Hippocampal formation (tissue), 2 donors: ENCODE measurements around the gene SQOR.
"Not testable (repeated sequence)": the region's sequence is repeated elsewhere in the genome, so short reads cannot be mapped to it uniquely, and the experiment has no call there.

Source experiments
- DNase-seq, 2 donors: peaks; one replicate each; lab custom pipeline; 2025; lab: John Stamatoyannopoulos, UW

Gene SQOR

GRCh38 chr15:45631776-45632175 is 3.1 kb upstream of the SQOR start:
- no peak for DNase-seq

GRCh38 chr15:45635191-45635638 is 386 bp downstream of the SQOR start:
- DNase-seq, result peak in 1 of 2 donors; percentile 44

- DNase-seq, result no peak
These were observed 999 bp downstream of the SQOR start for GRCh38 chr15:45635763-45636292.

GRCh38 chr15:45637141-45637540 is 2.3 kb downstream of the SQOR start:
- DNase-seq, result no peak

- peak in 1 of 2 donors; percentile 32 for DNase-seq
These were observed 2.8 kb downstream of the SQOR start for GRCh38 chr15:45637552-45638033.

- no peak for DNase-seq
These were observed 5.8 kb downstream of the SQOR start for GRCh38 chr15:45640616-45641015.

GRCh38 chr15:45641374-45641781 is 6.5 kb downstream of the SQOR start:
- no peak for DNase-seq

GRCh38 chr15:45641999-45642932 is 7.4 kb downstream of the SQOR start:
- DNase-seq, result no peak

- DNase-seq, result no peak
These were observed 9.6 kb downstream of the SQOR start for GRCh38 chr15:45644437-45644836.

GRCh38 chr15:45645026-45645980 is 10.5 kb downstream of the SQOR start:
- no peak for DNase-seq

- no peak for DNase-seq
These were observed 11.4 kb downstream of the SQOR start for GRCh38 chr15:45646220-45646619.

GRCh38 chr15:45647828-45648227 is 13.0 kb downstream of the SQOR start:
- no peak for DNase-seq

GRCh38 chr15:45648521-45649200 is 13.8 kb downstream of the SQOR start:
- no peak for DNase-seq

- DNase-seq, result not testable (repeated sequence)
These were observed 15.2 kb downstream of the SQOR start for GRCh38 chr15:45650007-45650406.

GRCh38 chr15:45650889-45651525 is 16.2 kb downstream of the SQOR start:
- no peak for DNase-seq

- no peak for DNase-seq
These were observed 19.0 kb downstream of the SQOR start for GRCh38 chr15:45653702-45654424.

GRCh38 chr15:45654749-45655148 is 19.9 kb downstream of the SQOR start:
- DNase-seq, result no peak

- no peak for DNase-seq
These were observed 22.4 kb downstream of the SQOR start for GRCh38 chr15:45657254-45657653.

- no peak for DNase-seq
These were observed 23.1 kb downstream of the SQOR start for GRCh38 chr15:45657764-45658545.
